ENCODE data around the gene OGFOD3.

The OGFOD3 gene

GRCh38 chr17:82447876-82448275, 29.5 kb upstream of the OGFOD3 start:
- DNase-seq (ENCODE audit: extremely low read depth in 1 of 2, low read depth in 1 of 2), result no peak

- no peak for DNase-seq (ENCODE audit: extremely low read depth in 1 of 2, low read depth in 1 of 2)
Measured at GRCh38 chr17:82446649-82447048, 28.3 kb upstream of the OGFOD3 start.

GRCh38 chr17:82446124-82446523, 27.7 kb upstream of the OGFOD3 start:
- no peak for DNase-seq (ENCODE audit: extremely low read depth in 1 of 2, low read depth in 1 of 2)

- no peak for DNase-seq (ENCODE audit: extremely low read depth in 1 of 2, low read depth in 1 of 2)
Measured at GRCh38 chr17:82445542-82445941, 27.2 kb upstream of the OGFOD3 start.

GRCh38 chr17:82444941-82445521, 26.6 kb upstream of the OGFOD3 start:
- DNase-seq (ENCODE audit: extremely low read depth in 1 of 2, low read depth in 1 of 2), result no peak

GRCh38 chr17:82444284-82444893, 26.0 kb upstream of the OGFOD3 start:
- DNase-seq (ENCODE audit: extremely low read depth in 1 of 2, low read depth in 1 of 2), result no peak

GRCh38 chr17:82443465-82444283, 25.3 kb upstream of the OGFOD3 start:
- DNase-seq (ENCODE audit: extremely low read depth in 1 of 2, low read depth in 1 of 2), result no peak

GRCh38 chr17:82442643-82443464, 24.5 kb upstream of the OGFOD3 start:
- DNase-seq (ENCODE audit: extremely low read depth in 1 of 2, low read depth in 1 of 2), result no peak

GRCh38 chr17:82441691-82442487, 23.5 kb upstream of the OGFOD3 start:
- no peak for DNase-seq (ENCODE audit: extremely low read depth in 1 of 2, low read depth in 1 of 2)

- DNase-seq (ENCODE audit: extremely low read depth in 1 of 2, low read depth in 1 of 2), result no peak
Measured at GRCh38 chr17:82440991-82441627, 22.7 kb upstream of the OGFOD3 start.

GRCh38 chr17:82440469-82440981, 22.1 kb upstream of the OGFOD3 start:
- no peak for DNase-seq (ENCODE audit: extremely low read depth in 1 of 2, low read depth in 1 of 2)

GRCh38 chr17:82439829-82440365, 21.5 kb upstream of the OGFOD3 start:
- no peak for DNase-seq (ENCODE audit: extremely low read depth in 1 of 2, low read depth in 1 of 2)

- DNase-seq (ENCODE audit: extremely low read depth in 1 of 2, low read depth in 1 of 2), result no peak
Measured at GRCh38 chr17:82439194-82439828, 20.9 kb upstream of the OGFOD3 start.

GRCh38 chr17:82438401-82439193, 20.2 kb upstream of the OGFOD3 start:
- no peak for DNase-seq (ENCODE audit: extremely low read depth in 1 of 2, low read depth in 1 of 2)

GRCh38 chr17:82437325-82437668, 18.9 kb upstream of the OGFOD3 start:
- DNase-seq (ENCODE audit: extremely low read depth in 1 of 2, low read depth in 1 of 2), result no peak

- no peak for DNase-seq (ENCODE audit: extremely low read depth in 1 of 2, low read depth in 1 of 2)
Measured at GRCh38 chr17:82436601-82437324, 18.4 kb upstream of the OGFOD3 start.
